ENCODE data around the gene MARCHF2. TPM values are rescaled to one million over a fixed set of nuclear protein-coding genes. Genes with fewer than 3 reads are reported as not detected.
A peak's percentile ranks its signal among the peaks of the same experiment; 100 is the strongest.

Gene MARCHF2
- total and polyA plus RNA-seq, 9 of the 15 experiments (the other 6 are each of a cell fraction or from before 2014, with no cell fraction given), result 0.39 to 6.4 (median 2.2) TPM

GRCh38 chr19:8412783-8413628 lies at the start of gene MARCHF2 (continued):
- TF ChIP-seq, protein P1, sequence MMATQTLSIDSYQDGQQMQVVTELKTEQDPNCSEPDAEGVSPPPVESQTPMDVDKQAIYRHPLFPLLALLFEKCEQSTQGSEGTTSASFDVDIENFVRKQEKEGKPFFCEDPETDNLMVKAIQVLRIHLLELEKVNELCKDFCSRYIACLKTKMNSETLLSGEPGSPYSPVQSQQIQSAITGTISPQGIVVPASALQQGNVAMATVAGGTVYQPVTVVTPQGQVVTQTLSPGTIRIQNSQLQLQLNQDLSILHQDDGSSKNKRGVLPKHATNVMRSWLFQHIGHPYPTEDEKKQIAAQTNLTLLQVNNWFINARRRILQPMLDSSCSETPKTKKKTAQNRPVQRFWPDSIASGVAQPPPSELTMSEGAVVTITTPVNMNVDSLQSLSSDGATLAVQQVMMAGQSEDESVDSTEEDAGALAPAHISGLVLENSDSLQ (IDR thresholded peaks at IDR 0.05), result peak; percentile 98
- TF ChIP-seq POLR2B (IDR thresholded peaks at IDR 0.05; ENCODE audit: low read depth, partially characterized antibody) (no peak), ZFX (CRISPR knock-in tag; IDR thresholded peaks at IDR 0.05) (peak; percentile 56), CBX1 (IDR thresholded peaks at IDR 0.05; ENCODE audit: low read depth) (0 out of 2 replicates have a peak, but pooled peaks have one; percentile 20), NR2C2 (CRISPR knock-in tag; IDR thresholded peaks at IDR 0.05) (no peak), NR2C2 (tag; IDR thresholded peaks at IDR 0.05) (no peak), SP2 (IDR thresholded peaks at IDR 0.05; ENCODE audit: extremely low read depth, low read depth, low read length, poor library complexity, severe bottlenecking) (peak; percentile 87), RBM15 (IDR thresholded peaks at IDR 0.05; ENCODE audit: insufficient read depth, low read length) (no peak), GMEB1 (CRISPR knock-in tag; IDR thresholded peaks at IDR 0.05) (peak; percentile 49), ARID1B (IDR thresholded peaks at IDR 0.05) (no peak), RBM25 (IDR thresholded peaks at IDR 0.05; ENCODE audit: low read depth, low read length, severe bottlenecking) (peak; percentile 100), CREB1 (IDR thresholded peaks at IDR 0.05) (0 out of 2 replicates have a peak, but pooled peaks have one; percentile 41), CREB1 (CRISPR knock-in tag; IDR thresholded peaks at IDR 0.05) (no peak), KLF13 (tag; IDR thresholded peaks at IDR 0.05; ENCODE audit: borderline replicate concordance, low read depth) (no peak), SMAD4 (CRISPR knock-in tag; conservative IDR thresholded peaks at IDR 0.05) (peak; percentile 45), GTF2A2 (tag; IDR thresholded peaks at IDR 0.05) (no peak)
- TF ChIP-seq, protein P2, sequence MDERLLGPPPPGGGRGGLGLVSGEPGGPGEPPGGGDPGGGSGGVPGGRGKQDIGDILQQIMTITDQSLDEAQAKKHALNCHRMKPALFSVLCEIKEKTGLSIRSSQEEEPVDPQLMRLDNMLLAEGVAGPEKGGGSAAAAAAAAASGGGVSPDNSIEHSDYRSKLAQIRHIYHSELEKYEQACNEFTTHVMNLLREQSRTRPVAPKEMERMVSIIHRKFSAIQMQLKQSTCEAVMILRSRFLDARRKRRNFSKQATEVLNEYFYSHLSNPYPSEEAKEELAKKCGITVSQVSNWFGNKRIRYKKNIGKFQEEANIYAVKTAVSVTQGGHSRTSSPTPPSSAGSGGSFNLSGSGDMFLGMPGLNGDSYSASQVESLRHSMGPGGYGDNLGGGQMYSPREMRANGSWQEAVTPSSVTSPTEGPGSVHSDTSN (CRISPR knock-in tag; IDR thresholded peaks at IDR 0.05; ENCODE audit: low read depth), result peak; percentile 58
- TF ChIP-seq, protein P2 (tag; conservative IDR thresholded peaks at IDR 0.05; ENCODE audit: low read depth), result no peak; the same call in 1 of the 2 replicates
- TF ChIP-seq, protein P3, sequence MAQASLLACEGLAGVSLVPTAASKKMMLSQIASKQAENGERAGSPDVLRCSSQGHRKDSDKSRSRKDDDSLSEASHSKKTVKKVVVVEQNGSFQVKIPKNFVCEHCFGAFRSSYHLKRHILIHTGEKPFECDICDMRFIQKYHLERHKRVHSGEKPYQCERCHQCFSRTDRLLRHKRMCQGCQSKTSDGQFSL (CRISPR knock-in tag; IDR thresholded peaks at IDR 0.05), result no peak
- TF ChIP-seq, protein P3 (tag; IDR thresholded peaks at IDR 0.05), result peak in 1 of 2 experiments; percentile 50; a peak in 1 of 4 replicates
